ENCODE data around the gene KRT74.

- no peak for TF ChIP-seq EZH2 (IDR thresholded peaks at IDR 0.05; ENCODE audit: borderline replicate concordance, low read length)
- no peak for TF ChIP-seq CTCF (IDR thresholded peaks at IDR 0.05; ENCODE audit: low read length)
Observed at GRCh38 chr12:52542157-52542556, 31.5 kb downstream of the KRT74 start.

All from OCI-LY1 (cell line).